RCC 7860 (cell line): ENCODE results near the gene ITGA2.

Source experiments
- DNase-seq: peaks from one replicate; pipeline ENCODE4 v3.0.0-alpha.2; 2015; ENCODE audit warnings: low spot score
- FAIRE-seq: peaks from 2 replicates; lab custom pipeline; 2012; peaks lifted over from hg19 to GRCh38; lab: Jason Lieb, UNC

ITGA2 gene

GRCh38 chr5:53130266-53130665 is 141.1 kb downstream of the ITGA2 start:
- no peak for DNase-seq
- no peak for FAIRE-seq

- FAIRE-seq: no peak
- no peak for DNase-seq
Measured at GRCh38 chr5:53133020-53133419, 143.9 kb downstream of the ITGA2 start.
